ENCODE results near the gene EGR4. TPM values are rescaled to one million over a fixed set of nuclear protein-coding genes. Genes with fewer than 3 reads are reported as not detected.

The EGR4 gene
- polyA plus RNA-seq, 3 donors, result 0.12 to 0.15 TPM; not detected in 1

- H2AFZ ChIP-seq (ENCODE audit: insufficient read depth, low read depth, low read length, poor library complexity, severe bottlenecking), result no peak overlapping the region
- Mint-ChIP-seq H3K36me3 (no peaks in the 10 kb centered on the region), H3K9me3 (peaks cover 0 to 16% (median 9%) of the 10 kb centered on the region in 7 donors), H3K4me1 (peaks cover 3% of the 10 kb centered on the region), H3K27me3 (ENCODE audit: low read depth in 3 of 3) (peaks cover 2 to 14% (median 4%) of the 10 kb centered on the region in 3 donors), H3K4me3 (no peak overlapping the region), H3K27ac (no peak overlapping the region)
- no peak overlapping the region for H3K9ac ChIP-seq (ENCODE audit: insufficient read depth, low read length, poor library complexity, severe bottlenecking)
- H3K4me2 ChIP-seq (replicated peaks; ENCODE audit: extremely low read depth, low read length, poor library complexity, severe bottlenecking), result no peak overlapping the region
- H3K36me3 ChIP-seq (replicated peaks in 1 of 2; ENCODE audit: control insufficient read depth in 1 of 2, insufficient read depth in 2 of 2, low read length in 2 of 2), result no peaks in the 10 kb centered on the region
- H3K27me3 ChIP-seq (ENCODE audit: control insufficient read depth in 2 of 2, insufficient read depth in 2 of 2, low read length in 2 of 2), result no peaks in the 10 kb centered on the region
- no peak overlapping the region for H3K4me3 ChIP-seq (replicated peaks in 1 of 3; ENCODE audit: low read depth in 2 of 3, low read length in 3 of 3)
- WGBS (ENCODE audit: insufficient coverage), result no CpG with 5 or more reads among the region's 3 CpGs
- H4K20me1 ChIP-seq (ENCODE audit: insufficient read depth, low read length), result no peaks in the 10 kb centered on the region
- no peaks in the 10 kb centered on the region for H3K79me2 ChIP-seq (ENCODE audit: insufficient read depth, low read length)
- H3K9me3 ChIP-seq (replicated peaks in 1 of 2; ENCODE audit: control insufficient read depth in 1 of 2, insufficient read depth in 1 of 2, low read length in 2 of 2), result peaks cover 0 to 9% of the 10 kb centered on the region in 2 donors
- no peak overlapping the region for H3K27ac ChIP-seq (ENCODE audit: low read depth in 1 of 2, low read length in 2 of 2)
- DNase-seq, result no peak
- intact Hi-C loops (cut with micrococcal nuclease), result no loop called here
- no peak for TF ChIP-seq CTCF (IDR thresholded peaks at IDR 0.05)
- no peaks in the 10 kb centered on the region for H3K4me1 ChIP-seq (ENCODE audit: control insufficient read depth in 1 of 2, insufficient read depth in 2 of 2, low read length in 2 of 2)
Measured at GRCh38 chr2:73339201-73339600, 45.9 kb upstream of the EGR4 start.

- no peak overlapping the region for H3K27ac ChIP-seq (ENCODE audit: low read depth in 1 of 2, low read length in 2 of 2)
- H4K20me1 ChIP-seq (ENCODE audit: insufficient read depth, low read length), result no peaks in the 10 kb centered on the region
- H3K4me3 ChIP-seq (replicated peaks in 1 of 3; ENCODE audit: low read depth in 2 of 3, low read length in 3 of 3), result no peak overlapping the region
- peaks cover 0 to 9% of the 10 kb centered on the region in 2 donors for H3K9me3 ChIP-seq (replicated peaks in 1 of 2; ENCODE audit: control insufficient read depth in 1 of 2, insufficient read depth in 1 of 2, low read length in 2 of 2)
- no peaks in the 10 kb centered on the region for H3K4me1 ChIP-seq (ENCODE audit: control insufficient read depth in 1 of 2, insufficient read depth in 2 of 2, low read length in 2 of 2)
- 21% methylated on average over 2 of the region's 3 CpGs for WGBS (ENCODE audit: insufficient coverage)
- DNase-seq, result no peak
- H3K36me3 ChIP-seq (replicated peaks in 1 of 2; ENCODE audit: control insufficient read depth in 1 of 2, insufficient read depth in 2 of 2, low read length in 2 of 2), result no peaks in the 10 kb centered on the region
- no peak overlapping the region for H3K9ac ChIP-seq (ENCODE audit: insufficient read depth, low read length, poor library complexity, severe bottlenecking)
- no peaks in the 10 kb centered on the region for H3K79me2 ChIP-seq (ENCODE audit: insufficient read depth, low read length)
- no peak overlapping the region for H3K4me2 ChIP-seq (replicated peaks; ENCODE audit: extremely low read depth, low read length, poor library complexity, severe bottlenecking)
- H3K27me3 ChIP-seq (ENCODE audit: control insufficient read depth in 2 of 2, insufficient read depth in 2 of 2, low read length in 2 of 2), result no peaks in the 10 kb centered on the region
- no peaks in the 10 kb centered on the region for H3K36me3 Mint-ChIP-seq
- no peak overlapping the region for H3K27ac Mint-ChIP-seq
- H2AFZ ChIP-seq (ENCODE audit: insufficient read depth, low read depth, low read length, poor library complexity, severe bottlenecking), result no peak overlapping the region
- TF ChIP-seq CTCF (IDR thresholded peaks at IDR 0.05), result no peak
- no peak overlapping the region for H3K4me3 Mint-ChIP-seq
- H3K27me3 Mint-ChIP-seq (ENCODE audit: low read depth in 3 of 3), result peaks cover 2 to 14% (median 5%) of the 10 kb centered on the region in 3 donors
- H3K4me1 Mint-ChIP-seq, result peaks cover 3% of the 10 kb centered on the region
- peaks cover 3 to 18% (median 9%) of the 10 kb centered on the region in 7 donors for H3K9me3 Mint-ChIP-seq
- intact Hi-C loops (cut with micrococcal nuclease), result no loop called here
Measured at GRCh38 chr2:73337828-73338227, 44.5 kb upstream of the EGR4 start.
